Loucy (cell line): Measurements from ENCODE around the gene RBM15.

Experiments
- EZH2phosphoT487 ChIP-seq: fragments of 200-600 bp; IDR thresholded peaks from 2 replicates; pipeline ENCODE4 v1.6.1; 2018; ENCODE audit warnings: antibody characterized with exemption, mild to moderate bottlenecking, moderate library complexity, borderline replicate concordance
- TF ChIP-seq, protein P1 (sequence below): fragments of 200-600 bp; sonication (generic); conservative IDR thresholded peaks from 2 replicates; pipeline ENCODE4 v1.5.1; 2014; ENCODE audit warnings: mild to moderate bottlenecking, antibody characterized with exemption, low read length

DNA sequence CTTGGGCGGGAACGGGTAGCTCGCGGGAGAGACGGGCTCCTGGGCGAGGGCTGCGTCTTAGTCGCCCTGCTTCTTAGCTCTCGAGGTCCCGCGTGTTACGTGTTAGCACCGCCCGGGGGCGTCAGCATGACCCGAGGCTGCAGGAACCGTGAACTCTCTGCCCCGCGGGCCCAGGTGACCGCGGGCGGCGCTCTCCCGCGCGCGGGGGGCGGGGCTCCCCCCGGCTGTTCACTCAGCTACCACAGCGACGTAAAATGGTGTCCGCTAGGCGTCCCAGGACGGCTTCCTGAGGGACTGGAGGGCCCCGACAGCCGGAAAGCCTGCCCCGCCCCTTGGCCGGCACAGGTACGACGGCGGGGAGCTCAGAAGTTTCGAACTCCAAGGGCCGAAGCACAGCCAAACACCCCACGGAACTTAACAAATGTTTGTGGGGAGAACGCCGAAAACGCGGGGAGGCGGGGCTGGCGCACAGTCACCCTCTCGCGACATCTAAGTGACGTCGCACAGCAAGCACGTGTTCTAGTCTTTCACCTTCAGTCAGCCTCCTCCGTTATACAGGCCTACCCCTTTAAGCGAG is 780 bp upstream of the RBM15 start:
- TF ChIP-seq, protein P1, sequence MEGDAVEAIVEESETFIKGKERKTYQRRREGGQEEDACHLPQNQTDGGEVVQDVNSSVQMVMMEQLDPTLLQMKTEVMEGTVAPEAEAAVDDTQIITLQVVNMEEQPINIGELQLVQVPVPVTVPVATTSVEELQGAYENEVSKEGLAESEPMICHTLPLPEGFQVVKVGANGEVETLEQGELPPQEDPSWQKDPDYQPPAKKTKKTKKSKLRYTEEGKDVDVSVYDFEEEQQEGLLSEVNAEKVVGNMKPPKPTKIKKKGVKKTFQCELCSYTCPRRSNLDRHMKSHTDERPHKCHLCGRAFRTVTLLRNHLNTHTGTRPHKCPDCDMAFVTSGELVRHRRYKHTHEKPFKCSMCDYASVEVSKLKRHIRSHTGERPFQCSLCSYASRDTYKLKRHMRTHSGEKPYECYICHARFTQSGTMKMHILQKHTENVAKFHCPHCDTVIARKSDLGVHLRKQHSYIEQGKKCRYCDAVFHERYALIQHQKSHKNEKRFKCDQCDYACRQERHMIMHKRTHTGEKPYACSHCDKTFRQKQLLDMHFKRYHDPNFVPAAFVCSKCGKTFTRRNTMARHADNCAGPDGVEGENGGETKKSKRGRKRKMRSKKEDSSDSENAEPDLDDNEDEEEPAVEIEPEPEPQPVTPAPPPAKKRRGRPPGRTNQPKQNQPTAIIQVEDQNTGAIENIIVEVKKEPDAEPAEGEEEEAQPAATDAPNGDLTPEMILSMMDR, result peak; percentile 49
- TF ChIP-seq EZH2phosphoT487, result no peak
